Measurements from ENCODE around the gene HLA-A. TPM values are rescaled to one million over a fixed set of nuclear protein-coding genes. Genes with fewer than 3 reads are reported as not detected.
A peak's percentile ranks its signal among the peaks of the same experiment; 100 is the strongest.

The HLA-A gene
- total and polyA plus RNA-seq, 2 of the 13 experiments (the other 11 are each of a cell fraction or from before 2014, with no cell fraction given): 345 to 527 TPM

DNA sequence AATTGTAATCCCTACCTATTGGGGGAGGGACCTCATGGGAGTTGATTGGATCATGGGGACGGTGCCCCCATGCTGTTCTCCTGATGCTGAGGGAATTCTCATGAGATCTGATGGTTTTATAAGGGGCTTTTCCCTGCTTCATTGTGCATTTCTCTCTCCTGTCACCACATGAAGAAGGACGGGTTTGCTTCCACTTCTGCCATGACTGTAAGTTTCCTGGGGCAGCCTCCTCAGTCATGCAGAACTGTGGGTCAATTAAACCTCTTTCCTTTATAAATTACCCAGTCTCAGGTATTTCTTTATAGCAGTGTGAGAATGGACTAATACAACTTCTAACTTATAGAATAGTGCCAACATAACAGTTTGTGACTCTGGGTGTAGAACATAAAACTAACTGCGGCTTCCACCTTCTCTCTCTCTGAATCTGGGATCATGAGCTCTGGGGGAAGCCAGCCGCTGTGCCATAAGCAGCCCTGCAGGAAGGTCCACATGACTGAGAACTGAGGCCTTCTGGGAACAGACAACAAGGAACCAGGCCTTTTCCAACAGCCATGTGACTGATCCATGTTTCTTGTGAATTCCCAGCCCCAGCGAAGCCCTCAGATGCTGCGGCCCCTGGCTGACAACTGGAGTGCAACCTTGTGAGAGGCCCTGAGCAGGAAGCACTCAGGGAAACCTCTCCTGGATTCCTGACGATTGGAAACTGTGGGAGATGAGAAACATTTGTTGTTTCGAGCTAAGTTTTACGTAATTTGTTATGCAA lies 3.4 kb upstream of the HLA-A start:
- no TSS peak for BruUV-seq (replicated peaks)
- Histone ChIP-seq H4K20me1 (ENCODE audit: insufficient read depth, low read length) (no peaks in the 10 kb centered on the region), H2AFZ (ENCODE audit: low read length) (no peak overlapping the region), H3K27ac (ENCODE audit: extremely low read length, insufficient read depth, low read length) (no peak overlapping the region), H3K79me2 (ENCODE audit: insufficient read depth, low read length) (peaks cover 5% of the 10 kb centered on the region), H3K9me3 (ENCODE audit: low read length) (no peaks in the 10 kb centered on the region), H3K36me3 (replicated peaks in 1 of 2; ENCODE audit: control insufficient read depth in 1 of 2, insufficient read depth in 2 of 2, low read length in 2 of 2) (no peaks in the 10 kb centered on the region), H3K4me3 (replicated peaks in 1 of 3; ENCODE audit: insufficient read depth in 1 of 3, low read depth in 2 of 3, low read length in 3 of 3) (no peak overlapping the region), H3K27me3 (ENCODE audit: control insufficient read depth in 1 of 2, insufficient read depth in 2 of 2, low read length in 2 of 2) (no peaks in the 10 kb centered on the region), H3K4me2 (ENCODE audit: low read depth, low read length) (0 out of 2 replicates have a peak overlapping the region, but pooled peaks have one; percentile 12), H3K4me1 (ENCODE audit: insufficient read depth, low read length) (peaks cover 28% of the 10 kb centered on the region), H3K9ac (ENCODE audit: insufficient read depth, low read depth, low read length) (no peak overlapping the region)
- CTCF ChIA-PET (ENCODE audit: low intra/inter-chr PET ratio, low total read pairs): no interaction called here
- peak; percentile 59 for DNase-seq (ENCODE audit: low spot score)
- ATAC-seq: peak; percentile 8
- in situ Hi-C loops (cut with HindIII; ENCODE audit: extremely low pct_ligation_motif_present, low pct_unique_long_range_greater_than_20kb): no loop called here
- 42% methylated on average over 9 of the region's 9 CpGs for WGBS (ENCODE audit: low lambda C conversion rate)
- POLR2A ChIA-PET: no interaction called here
- FAIRE-seq: peak; percentile 28
- intact Hi-C loops (cut with micrococcal nuclease; ENCODE audit: unreplicated experiment): loop anchor here (2.0 kb wide), 1 partner anchor 90 kb away; no protein-coding TSS in a partner anchor
- TF ChIP-seq SMAD9 (CRISPR knock-in tag; IDR thresholded peaks at IDR 0.05) (no peak), SMC3 (IDR thresholded peaks at IDR 0.05; ENCODE audit: low read length) (peak; percentile 30; the same call in 1 of the 2 replicates), ELF3 (CRISPR knock-in tag; IDR thresholded peaks at IDR 0.05) (0 out of 2 replicates have a peak, but pooled peaks have one; percentile 29), SALL1 (CRISPR knock-in tag; IDR thresholded peaks at IDR 0.05) (peak; percentile 25; the same call in 1 of the 2 replicates), GATAD2A (CRISPR knock-in tag; IDR thresholded peaks at IDR 0.05) (no peak), KLF11 (CRISPR knock-in tag; IDR thresholded peaks at IDR 0.05) (no peak), THYN1 (CRISPR knock-in tag; IDR thresholded peaks at IDR 0.05; ENCODE audit: borderline replicate concordance, low read depth) (no peak)
- TF ChIP-seq, protein P1, sequence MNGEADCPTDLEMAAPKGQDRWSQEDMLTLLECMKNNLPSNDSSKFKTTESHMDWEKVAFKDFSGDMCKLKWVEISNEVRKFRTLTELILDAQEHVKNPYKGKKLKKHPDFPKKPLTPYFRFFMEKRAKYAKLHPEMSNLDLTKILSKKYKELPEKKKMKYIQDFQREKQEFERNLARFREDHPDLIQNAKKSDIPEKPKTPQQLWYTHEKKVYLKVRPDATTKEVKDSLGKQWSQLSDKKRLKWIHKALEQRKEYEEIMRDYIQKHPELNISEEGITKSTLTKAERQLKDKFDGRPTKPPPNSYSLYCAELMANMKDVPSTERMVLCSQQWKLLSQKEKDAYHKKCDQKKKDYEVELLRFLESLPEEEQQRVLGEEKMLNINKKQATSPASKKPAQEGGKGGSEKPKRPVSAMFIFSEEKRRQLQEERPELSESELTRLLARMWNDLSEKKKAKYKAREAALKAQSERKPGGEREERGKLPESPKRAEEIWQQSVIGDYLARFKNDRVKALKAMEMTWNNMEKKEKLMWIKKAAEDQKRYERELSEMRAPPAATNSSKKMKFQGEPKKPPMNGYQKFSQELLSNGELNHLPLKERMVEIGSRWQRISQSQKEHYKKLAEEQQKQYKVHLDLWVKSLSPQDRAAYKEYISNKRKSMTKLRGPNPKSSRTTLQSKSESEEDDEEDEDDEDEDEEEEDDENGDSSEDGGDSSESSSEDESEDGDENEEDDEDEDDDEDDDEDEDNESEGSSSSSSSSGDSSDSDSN (CRISPR knock-in tag; IDR thresholded peaks at IDR 0.05): no peak
- TF ChIP-seq, protein P2, sequence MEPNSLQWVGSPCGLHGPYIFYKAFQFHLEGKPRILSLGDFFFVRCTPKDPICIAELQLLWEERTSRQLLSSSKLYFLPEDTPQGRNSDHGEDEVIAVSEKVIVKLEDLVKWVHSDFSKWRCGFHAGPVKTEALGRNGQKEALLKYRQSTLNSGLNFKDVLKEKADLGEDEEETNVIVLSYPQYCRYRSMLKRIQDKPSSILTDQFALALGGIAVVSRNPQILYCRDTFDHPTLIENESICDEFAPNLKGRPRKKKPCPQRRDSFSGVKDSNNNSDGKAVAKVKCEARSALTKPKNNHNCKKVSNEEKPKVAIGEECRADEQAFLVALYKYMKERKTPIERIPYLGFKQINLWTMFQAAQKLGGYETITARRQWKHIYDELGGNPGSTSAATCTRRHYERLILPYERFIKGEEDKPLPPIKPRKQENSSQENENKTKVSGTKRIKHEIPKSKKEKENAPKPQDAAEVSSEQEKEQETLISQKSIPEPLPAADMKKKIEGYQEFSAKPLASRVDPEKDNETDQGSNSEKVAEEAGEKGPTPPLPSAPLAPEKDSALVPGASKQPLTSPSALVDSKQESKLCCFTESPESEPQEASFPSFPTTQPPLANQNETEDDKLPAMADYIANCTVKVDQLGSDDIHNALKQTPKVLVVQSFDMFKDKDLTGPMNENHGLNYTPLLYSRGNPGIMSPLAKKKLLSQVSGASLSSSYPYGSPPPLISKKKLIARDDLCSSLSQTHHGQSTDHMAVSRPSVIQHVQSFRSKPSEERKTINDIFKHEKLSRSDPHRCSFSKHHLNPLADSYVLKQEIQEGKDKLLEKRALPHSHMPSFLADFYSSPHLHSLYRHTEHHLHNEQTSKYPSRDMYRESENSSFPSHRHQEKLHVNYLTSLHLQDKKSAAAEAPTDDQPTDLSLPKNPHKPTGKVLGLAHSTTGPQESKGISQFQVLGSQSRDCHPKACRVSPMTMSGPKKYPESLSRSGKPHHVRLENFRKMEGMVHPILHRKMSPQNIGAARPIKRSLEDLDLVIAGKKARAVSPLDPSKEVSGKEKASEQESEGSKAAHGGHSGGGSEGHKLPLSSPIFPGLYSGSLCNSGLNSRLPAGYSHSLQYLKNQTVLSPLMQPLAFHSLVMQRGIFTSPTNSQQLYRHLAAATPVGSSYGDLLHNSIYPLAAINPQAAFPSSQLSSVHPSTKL (CRISPR knock-in tag; IDR thresholded peaks at IDR 0.05): no peak
- TF ChIP-seq, protein P3, sequence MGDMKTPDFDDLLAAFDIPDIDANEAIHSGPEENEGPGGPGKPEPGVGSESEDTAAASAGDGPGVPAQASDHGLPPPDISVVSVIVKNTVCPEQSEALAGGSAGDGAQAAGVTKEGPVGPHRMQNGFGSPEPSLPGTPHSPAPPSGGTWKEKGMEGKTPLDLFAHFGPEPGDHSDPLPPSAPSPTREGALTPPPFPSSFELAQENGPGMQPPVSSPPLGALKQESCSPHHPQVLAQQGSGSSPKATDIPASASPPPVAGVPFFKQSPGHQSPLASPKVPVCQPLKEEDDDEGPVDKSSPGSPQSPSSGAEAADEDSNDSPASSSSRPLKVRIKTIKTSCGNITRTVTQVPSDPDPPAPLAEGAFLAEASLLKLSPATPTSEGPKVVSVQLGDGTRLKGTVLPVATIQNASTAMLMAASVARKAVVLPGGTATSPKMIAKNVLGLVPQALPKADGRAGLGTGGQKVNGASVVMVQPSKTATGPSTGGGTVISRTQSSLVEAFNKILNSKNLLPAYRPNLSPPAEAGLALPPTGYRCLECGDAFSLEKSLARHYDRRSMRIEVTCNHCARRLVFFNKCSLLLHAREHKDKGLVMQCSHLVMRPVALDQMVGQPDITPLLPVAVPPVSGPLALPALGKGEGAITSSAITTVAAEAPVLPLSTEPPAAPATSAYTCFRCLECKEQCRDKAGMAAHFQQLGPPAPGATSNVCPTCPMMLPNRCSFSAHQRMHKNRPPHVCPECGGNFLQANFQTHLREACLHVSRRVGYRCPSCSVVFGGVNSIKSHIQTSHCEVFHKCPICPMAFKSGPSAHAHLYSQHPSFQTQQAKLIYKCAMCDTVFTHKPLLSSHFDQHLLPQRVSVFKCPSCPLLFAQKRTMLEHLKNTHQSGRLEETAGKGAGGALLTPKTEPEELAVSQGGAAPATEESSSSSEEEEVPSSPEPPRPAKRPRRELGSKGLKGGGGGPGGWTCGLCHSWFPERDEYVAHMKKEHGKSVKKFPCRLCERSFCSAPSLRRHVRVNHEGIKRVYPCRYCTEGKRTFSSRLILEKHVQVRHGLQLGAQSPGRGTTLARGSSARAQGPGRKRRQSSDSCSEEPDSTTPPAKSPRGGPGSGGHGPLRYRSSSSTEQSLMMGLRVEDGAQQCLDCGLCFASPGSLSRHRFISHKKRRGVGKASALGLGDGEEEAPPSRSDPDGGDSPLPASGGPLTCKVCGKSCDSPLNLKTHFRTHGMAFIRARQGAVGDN (CRISPR knock-in tag; IDR thresholded peaks at IDR 0.05): peak; percentile 29; the same call in 1 of the 2 replicates
- TF ChIP-seq, protein P4, sequence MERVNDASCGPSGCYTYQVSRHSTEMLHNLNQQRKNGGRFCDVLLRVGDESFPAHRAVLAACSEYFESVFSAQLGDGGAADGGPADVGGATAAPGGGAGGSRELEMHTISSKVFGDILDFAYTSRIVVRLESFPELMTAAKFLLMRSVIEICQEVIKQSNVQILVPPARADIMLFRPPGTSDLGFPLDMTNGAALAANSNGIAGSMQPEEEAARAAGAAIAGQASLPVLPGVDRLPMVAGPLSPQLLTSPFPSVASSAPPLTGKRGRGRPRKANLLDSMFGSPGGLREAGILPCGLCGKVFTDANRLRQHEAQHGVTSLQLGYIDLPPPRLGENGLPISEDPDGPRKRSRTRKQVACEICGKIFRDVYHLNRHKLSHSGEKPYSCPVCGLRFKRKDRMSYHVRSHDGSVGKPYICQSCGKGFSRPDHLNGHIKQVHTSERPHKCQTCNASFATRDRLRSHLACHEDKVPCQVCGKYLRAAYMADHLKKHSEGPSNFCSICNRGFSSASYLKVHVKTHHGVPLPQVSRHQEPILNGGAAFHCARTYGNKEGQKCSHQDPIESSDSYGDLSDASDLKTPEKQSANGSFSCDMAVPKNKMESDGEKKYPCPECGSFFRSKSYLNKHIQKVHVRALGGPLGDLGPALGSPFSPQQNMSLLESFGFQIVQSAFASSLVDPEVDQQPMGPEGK (CRISPR knock-in tag; IDR thresholded peaks at IDR 0.05): no peak

All from HepG2 (cell line).